ENCODE data around the gene PCYT1A. TPM values are rescaled to one million over a fixed set of nuclear protein-coding genes. Genes with fewer than 3 reads are reported as not detected.
A peak's percentile ranks its signal among the peaks of the same experiment; 100 is the strongest.

The PCYT1A gene
- total RNA-seq, 1 donor from 2014 or later = 30.2 TPM

GRCh38 chr3:196298521-196298920 is 11.0 kb upstream of the PCYT1A start:
- TF ChIP-seq, protein P1, sequence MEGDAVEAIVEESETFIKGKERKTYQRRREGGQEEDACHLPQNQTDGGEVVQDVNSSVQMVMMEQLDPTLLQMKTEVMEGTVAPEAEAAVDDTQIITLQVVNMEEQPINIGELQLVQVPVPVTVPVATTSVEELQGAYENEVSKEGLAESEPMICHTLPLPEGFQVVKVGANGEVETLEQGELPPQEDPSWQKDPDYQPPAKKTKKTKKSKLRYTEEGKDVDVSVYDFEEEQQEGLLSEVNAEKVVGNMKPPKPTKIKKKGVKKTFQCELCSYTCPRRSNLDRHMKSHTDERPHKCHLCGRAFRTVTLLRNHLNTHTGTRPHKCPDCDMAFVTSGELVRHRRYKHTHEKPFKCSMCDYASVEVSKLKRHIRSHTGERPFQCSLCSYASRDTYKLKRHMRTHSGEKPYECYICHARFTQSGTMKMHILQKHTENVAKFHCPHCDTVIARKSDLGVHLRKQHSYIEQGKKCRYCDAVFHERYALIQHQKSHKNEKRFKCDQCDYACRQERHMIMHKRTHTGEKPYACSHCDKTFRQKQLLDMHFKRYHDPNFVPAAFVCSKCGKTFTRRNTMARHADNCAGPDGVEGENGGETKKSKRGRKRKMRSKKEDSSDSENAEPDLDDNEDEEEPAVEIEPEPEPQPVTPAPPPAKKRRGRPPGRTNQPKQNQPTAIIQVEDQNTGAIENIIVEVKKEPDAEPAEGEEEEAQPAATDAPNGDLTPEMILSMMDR (conservative IDR thresholded peaks at IDR 0.05) = no peak
- no peak for DNase-seq (ENCODE audit: low read depth, low spot score)
- no peak overlapping the region for H3K4me3 Mint-ChIP-seq
- no peaks in the 10 kb centered on the region for H3K27me3 Mint-ChIP-seq (ENCODE audit: low read depth)
- no peak overlapping the region for H3K27ac Mint-ChIP-seq (ENCODE audit: unreplicated experiment)
- H3K4me1 Mint-ChIP-seq = no peaks in the 10 kb centered on the region
- H3K36me3 Mint-ChIP-seq (ENCODE audit: low read depth) = peaks cover 3% of the 10 kb centered on the region
- H3K9me3 Mint-ChIP-seq = no peaks in the 10 kb centered on the region

DNA sequence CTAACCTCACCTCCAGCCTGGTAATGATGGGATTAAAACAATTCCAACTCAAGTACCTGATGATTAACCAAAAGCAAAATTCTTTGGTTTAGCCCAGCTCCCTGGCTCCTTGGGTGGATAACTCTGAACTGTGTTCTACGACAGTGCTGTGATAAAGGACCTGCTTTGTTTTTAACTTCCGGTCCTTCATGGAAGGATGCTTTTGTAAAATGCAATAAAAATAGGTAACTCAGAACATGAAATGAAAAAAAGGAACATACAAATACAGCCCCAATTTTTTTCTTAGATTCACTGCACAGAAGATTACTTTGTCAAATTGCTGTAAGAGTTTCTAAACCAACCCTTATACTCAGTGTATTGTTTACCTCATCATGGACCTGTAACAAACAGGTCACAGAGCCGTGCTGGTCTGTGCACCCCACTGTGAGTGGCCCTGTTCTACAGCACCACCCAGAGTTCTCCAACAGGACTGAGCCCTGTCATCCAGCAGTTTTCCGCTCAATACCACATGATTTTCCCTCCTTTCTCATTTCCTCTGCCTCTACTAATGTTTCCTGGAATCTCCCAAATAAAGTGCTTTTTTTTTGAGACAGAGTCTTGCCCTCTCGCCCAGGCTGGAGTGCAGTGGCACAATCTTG is 4.9 kb upstream of the PCYT1A start:
- no peaks in the 10 kb centered on the region for H3K27me3 Mint-ChIP-seq (ENCODE audit: low read depth)
- no peaks in the 10 kb centered on the region for H3K9me3 Mint-ChIP-seq
- H3K4me1 Mint-ChIP-seq = peaks cover 13% of the 10 kb centered on the region
- TF ChIP-seq, protein P1 (conservative IDR thresholded peaks at IDR 0.05) = no peak
- H3K27ac Mint-ChIP-seq (ENCODE audit: unreplicated experiment) = peak overlapping the region; percentile 37
- peak overlapping the region; percentile 72 for H3K4me3 Mint-ChIP-seq
- H3K36me3 Mint-ChIP-seq (ENCODE audit: low read depth) = no peaks in the 10 kb centered on the region
- DNase-seq (ENCODE audit: low read depth, low spot score) = no peak

DNA sequence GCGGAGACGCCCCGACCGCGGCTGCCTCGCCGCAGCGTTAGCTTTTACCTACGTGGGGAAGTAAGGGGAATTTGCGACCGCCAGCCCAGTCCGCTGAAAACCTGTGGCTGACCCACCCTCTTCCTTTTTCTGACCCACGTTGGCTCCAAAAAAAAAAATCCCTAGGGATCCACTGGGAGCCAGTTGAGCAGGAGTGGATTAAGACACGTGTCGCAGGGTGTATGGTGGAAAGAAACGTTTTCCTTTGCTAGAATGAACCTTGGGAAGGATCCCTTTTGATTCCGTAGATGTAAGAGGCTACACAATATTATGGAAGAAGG is 575 bp upstream of the PCYT1A start:
- Mint-ChIP-seq H3K27ac (ENCODE audit: unreplicated experiment) (no peak overlapping the region), H3K36me3 (ENCODE audit: low read depth) (no peaks in the 10 kb centered on the region), H3K27me3 (ENCODE audit: low read depth) (no peaks in the 10 kb centered on the region), H3K4me3 (peak overlapping the region; percentile 98), H3K9me3 (no peaks in the 10 kb centered on the region), H3K4me1 (peaks cover 31% of the 10 kb centered on the region)
- DNase-seq (ENCODE audit: low read depth, low spot score) = no peak
- TF ChIP-seq, protein P1 (conservative IDR thresholded peaks at IDR 0.05) = no peak

DNA sequence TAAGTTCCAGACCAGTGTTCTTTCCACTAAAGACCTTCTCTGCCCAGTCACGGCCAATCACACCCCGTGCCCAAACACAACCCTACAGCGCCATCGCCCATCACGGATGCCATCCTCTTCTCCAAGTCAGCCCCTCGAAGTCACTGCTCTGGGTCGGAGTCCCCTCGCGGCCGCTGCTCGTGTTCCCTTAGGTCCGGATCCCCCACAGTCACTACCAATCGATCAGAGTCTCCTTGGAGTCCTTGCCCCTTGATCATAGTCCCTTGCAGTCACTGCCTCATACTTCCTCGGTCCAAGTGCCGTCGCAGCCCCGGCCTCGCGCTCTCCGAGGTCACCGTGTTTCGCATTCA is 461 bp downstream of the PCYT1A start:
- DNase-seq (ENCODE audit: low read depth, low spot score) = no peak
- Mint-ChIP-seq H3K36me3 (ENCODE audit: low read depth) (no peaks in the 10 kb centered on the region), H3K9me3 (no peaks in the 10 kb centered on the region), H3K27ac (ENCODE audit: unreplicated experiment) (peak overlapping the region; percentile 98), H3K4me1 (peaks cover 31% of the 10 kb centered on the region), H3K27me3 (ENCODE audit: low read depth) (no peaks in the 10 kb centered on the region), H3K4me3 (peak overlapping the region; percentile 98)
- TF ChIP-seq, protein P1 (conservative IDR thresholded peaks at IDR 0.05) = peak; percentile 16

DNA sequence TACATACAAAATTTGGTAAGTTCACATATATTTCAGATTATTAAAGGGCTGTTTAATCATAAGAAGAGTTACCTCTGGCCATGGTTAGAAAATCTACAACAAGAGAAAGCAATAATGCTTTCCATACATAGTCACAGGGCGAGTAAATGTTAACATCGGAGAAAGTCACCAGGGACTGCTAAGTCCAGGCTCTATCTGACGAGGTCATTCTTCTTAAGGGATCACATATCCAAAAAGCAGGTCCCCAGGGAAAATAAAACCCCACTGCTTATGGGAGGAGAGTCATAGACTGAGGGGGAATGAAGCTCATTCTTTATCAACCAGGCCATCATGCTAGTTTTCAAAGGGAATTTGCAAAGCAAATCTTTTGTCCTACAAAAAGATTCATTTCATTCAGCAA is 3.1 kb downstream of the PCYT1A start:
- no peak for DNase-seq (ENCODE audit: low read depth, low spot score)
- no peak overlapping the region for H3K27ac Mint-ChIP-seq (ENCODE audit: unreplicated experiment)
- no peaks in the 10 kb centered on the region for H3K9me3 Mint-ChIP-seq
- no peaks in the 10 kb centered on the region for H3K36me3 Mint-ChIP-seq (ENCODE audit: low read depth)
- TF ChIP-seq, protein P1 (conservative IDR thresholded peaks at IDR 0.05) = no peak
- H3K27me3 Mint-ChIP-seq (ENCODE audit: low read depth) = no peaks in the 10 kb centered on the region
- peak overlapping the region; percentile 10 for H3K4me3 Mint-ChIP-seq
- H3K4me1 Mint-ChIP-seq = peaks cover 33% of the 10 kb centered on the region

Measured in neural crest cell (in vitro differentiated cells).